Measurements from ENCODE around the gene GOLGB1. TPM values are rescaled to one million over a fixed set of nuclear protein-coding genes. Genes with fewer than 3 reads are reported as not detected.
"Not testable (repeated sequence)": the region's sequence is repeated elsewhere in the genome, so short reads cannot be mapped to it uniquely, and the experiment has no call there.

The GOLGB1 gene
- total RNA-seq, 4 donors from 2014 or later, result 77.8 to 102 (median 97.3) TPM

DNA sequence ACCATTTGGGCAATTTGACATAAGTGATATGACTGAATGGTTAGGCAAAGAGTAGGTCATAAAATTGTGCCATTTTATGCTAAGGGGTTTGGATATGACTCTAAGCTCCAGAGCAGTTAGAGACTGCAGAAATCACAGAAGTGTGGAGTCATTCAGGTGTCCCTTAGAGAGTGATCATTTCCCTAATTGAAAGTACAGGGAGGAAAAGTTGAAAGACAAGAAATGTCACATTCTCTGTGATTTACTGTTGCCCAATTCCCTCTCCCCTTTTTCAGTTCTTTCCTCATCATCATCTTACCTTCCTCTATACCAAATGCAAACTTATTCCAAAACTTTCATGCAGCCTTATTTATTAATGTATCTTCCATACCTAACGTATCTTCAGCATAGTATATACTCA, 2.7 kb upstream of the GOLGB1 start:
- H3K4me3 ChIP-seq (replicated peaks in 1 of 3), result no peak overlapping the region
- H3K27ac ChIP-seq, result no peak overlapping the region
- no peak for DNase-seq
- WGBS, 2 donors, result 87 to 88% methylated on average over 1 of the region's 1 CpG
- H3K27me3 ChIP-seq, result no peaks in the 10 kb centered on the region
- intact Hi-C loops (cut with DNase I), result no loop called here
- H3K9me3 ChIP-seq, result no peaks in the 10 kb centered on the region
- peaks cover 17 to 18% of the 10 kb centered on the region in 2 donors for H3K4me1 ChIP-seq
- no peaks in the 10 kb centered on the region for H3K36me3 ChIP-seq
- TF ChIP-seq CTCF (IDR thresholded peaks at IDR 0.05) (no peak), POLR2A (IDR thresholded peaks at IDR 0.05) (no peak)

GRCh38 chr3:121750087-121750415, 510 bp upstream of the GOLGB1 start:
- no peak for TF ChIP-seq POLR2A (IDR thresholded peaks at IDR 0.05)
- TF ChIP-seq CTCF (IDR thresholded peaks at IDR 0.05), result no peak
- WGBS, 2 donors, result 1% methylated on average over 9 of the region's 9 CpGs
- DNase-seq, result no peak
- Histone ChIP-seq H3K4me1 (peaks cover 31 to 32% of the 10 kb centered on the region in 2 donors), H3K4me3 (replicated peaks in 1 of 3) (peak overlapping the region; percentile 12 to 72 (median 40)), H3K36me3 (no peaks in the 10 kb centered on the region), H3K27me3 (no peaks in the 10 kb centered on the region), H3K27ac (peak overlapping the region in 1 of 3 donors; percentile 27), H3K9me3 (no peaks in the 10 kb centered on the region)
- intact Hi-C loops (cut with DNase I), result no loop called here

DNA sequence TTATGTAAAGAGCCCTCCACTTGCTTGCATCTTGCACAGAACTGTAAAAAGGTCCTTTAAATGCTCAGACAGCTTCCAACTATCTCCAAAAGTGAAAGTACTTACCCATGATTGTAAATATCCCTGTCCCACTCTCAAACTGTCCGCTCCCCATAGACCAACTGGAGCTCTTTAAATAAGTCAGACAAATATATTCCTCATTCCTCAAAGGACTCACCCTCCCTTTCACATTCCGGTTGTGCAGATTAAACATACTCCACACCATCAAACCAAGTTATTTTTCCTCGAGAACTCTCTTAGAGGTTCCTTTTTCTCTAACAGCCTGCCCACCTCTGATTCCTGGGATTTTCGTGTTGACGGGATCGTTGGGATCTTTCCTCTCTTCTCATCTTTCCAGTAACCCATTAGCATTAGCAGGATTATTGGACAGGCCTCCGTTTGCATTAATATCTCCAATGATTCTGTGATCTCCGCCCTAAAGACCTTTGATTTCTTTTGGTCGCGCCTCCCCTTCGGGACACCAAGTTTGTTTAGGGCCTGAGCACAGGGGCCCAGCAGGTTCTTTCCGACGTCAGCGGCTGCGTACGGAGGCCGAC, 763 bp downstream of the GOLGB1 start:
- no peaks in the 10 kb centered on the region for H3K9me3 ChIP-seq
- no peaks in the 10 kb centered on the region for H3K36me3 ChIP-seq
- H3K27me3 ChIP-seq, result no peaks in the 10 kb centered on the region
- peak overlapping the region; percentile 92 to 97 (median 97) for H3K27ac ChIP-seq
- WGBS, 2 donors, result 0 to 1% methylated on average over 16 to 17 of the region's 17 CpGs
- peak overlapping the region; percentile 43 to 90 (median 60) for H3K4me3 ChIP-seq (replicated peaks in 1 of 3)
- peaks cover 31 to 32% of the 10 kb centered on the region in 2 donors for H3K4me1 ChIP-seq
- DNase-seq, result peak; percentile 78 to 81
- no peak for TF ChIP-seq CTCF (IDR thresholded peaks at IDR 0.05)
- TF ChIP-seq POLR2A (IDR thresholded peaks at IDR 0.05), result no peak
- intact Hi-C loops (cut with DNase I), result no loop called here

GRCh38 chr3:121747976-121748375, 1.6 kb downstream of the GOLGB1 start:
- intact Hi-C loops (cut with DNase I), result no loop called here
- 29% methylated on average over 3 of the region's 3 CpGs for WGBS, 2 donors
- H3K4me3 ChIP-seq (replicated peaks in 1 of 3), result peak overlapping the region in 1 of 3 donors; percentile 60
- no peaks in the 10 kb centered on the region for H3K9me3 ChIP-seq
- DNase-seq, result no peak
- TF ChIP-seq CTCF (IDR thresholded peaks at IDR 0.05) (no peak), POLR2A (IDR thresholded peaks at IDR 0.05) (no peak)
- no peaks in the 10 kb centered on the region for H3K27me3 ChIP-seq
- H3K4me1 ChIP-seq, result peaks cover 31 to 32% of the 10 kb centered on the region in 2 donors
- H3K27ac ChIP-seq, result peak overlapping the region in 1 of 3 donors; percentile 97
- H3K36me3 ChIP-seq, result no peaks in the 10 kb centered on the region

GRCh38 chr3:121743106-121743505, 6.4 kb downstream of the GOLGB1 start:
- H3K27me3 ChIP-seq; H3K4me3 ChIP-seq (replicated peaks in 1 of 3); intact Hi-C loops (cut with DNase I); H3K36me3 ChIP-seq; H3K27ac ChIP-seq; H3K9me3 ChIP-seq; DNase-seq: not testable (repeated sequence)
- peaks cover 22 to 29% of the 10 kb centered on the region in 2 donors for H3K4me1 ChIP-seq
- 96% methylated on average over 2 of the region's 2 CpGs for WGBS, 2 donors

All from thyroid gland (tissue), 4 donors.